Body of pancreas (tissue), 4 donors: ENCODE data around the gene RFFL. TPM values are rescaled to one million over a fixed set of nuclear protein-coding genes. Genes with fewer than 3 reads are reported as not detected.

Source experiments
- ATAC-seq: fragments of 150-250 bp; one replicate; pipeline ENCODE4 v1.9.1; 2016
- DNase-seq, 4 donors: peaks; one replicate each; pipeline ENCODE4 v3.0.0-alpha.2; 2019
- H3K27ac ChIP-seq, 4 donors: fragments of 200-600 bp; sonication (generic); 1 replicate in 3 of 4; 2 replicates in 1 of 4; pipeline versions ENCODE4 v1.5.1 to v1.6.1; 2016 to 2019; ENCODE audit warnings: mild to moderate bottlenecking in 1 of 4, mixed read lengths in 1 of 4, moderate library complexity in 1 of 4
- H3K27me3 ChIP-seq, 2 donors: fragments of 200-600 bp; sonication (generic); one replicate each; pipeline ENCODE4 v1.6.0; 2016; ENCODE audit warnings: mild to moderate bottlenecking in 1 of 2
- H3K36me3 ChIP-seq, 2 donors: fragments of 200-600 bp; sonication (generic); replicated peaks in 1 of 2; 2 replicates each; pipeline ENCODE4 v1.5.1; 2016; ENCODE audit warnings: low read depth in 2 of 2; ENCODE audit not compliant: insufficient read depth in 1 of 2
- H3K4me1 ChIP-seq: fragments of 200-600 bp; sonication (generic); one replicate; pipeline ENCODE4 v1.6.0; 2016
- H3K4me3 ChIP-seq, 2 donors: fragments of 200-600 bp; sonication (generic); 1 replicate in 1 of 2; 2 replicates in 1 of 2; pipeline ENCODE4 v1.5.1; 2016 to 2019
- H3K9me3 ChIP-seq, 3 donors: fragments of 200-600 bp; sonication (generic); 1 replicate in 2 of 3; 2 replicates in 1 of 3; pipeline ENCODE4 v1.5.1; 2016
- POLR2A ChIP-seq, 3 donors: fragments of 450-650 bp; IDR thresholded peaks; one replicate each; pipeline ENCODE4 v1.6.1; 2016; ENCODE audit warnings: antibody characterized with exemption in 3 of 3, mild to moderate bottlenecking in 2 of 3
- WGBS, 2 donors: methylation state at CpG; one replicate each; pipeline ENCODE4 v1.1.5; 2017; 5-methylcytosine and 5-hydroxymethylcytosine counted together
- intact Hi-C: fragments of 100-400 bp; cut with DNase I; formaldehyde crosslinking; loops from one replicate; pipeline ENCODE4 v1.15.1; 2023
- small RNA-seq: library from RNA; depleted of rRNA; stranded (forward); fragments of <200 nt; gene quantifications from one replicate; pipeline ENCODE3, GENCODE V24; 2016
- total RNA-seq, 2 donors: library from RNA; depleted of rRNA; stranded (reverse); fragments of >200 nt; gene quantifications; one replicate each; pipeline ENCODE4 v1.1.0, GENCODE V29; 2016
- TF ChIP-seq, protein P1 (sequence below), 7 experiments: fragments of 450-650 bp in 4 of 7; fragments of 200-600 bp in 3 of 7; sonication (generic) in 3 of 7; IDR thresholded peaks; one replicate each; pipeline ENCODE4 v1.5.1; 2016 to 2019; ENCODE audit warnings: antibody characterized with exemption in 7 of 7

Gene RFFL
- total RNA-seq, 2 donors from 2014 or later = 11.9 to 17.8 TPM

DNA sequence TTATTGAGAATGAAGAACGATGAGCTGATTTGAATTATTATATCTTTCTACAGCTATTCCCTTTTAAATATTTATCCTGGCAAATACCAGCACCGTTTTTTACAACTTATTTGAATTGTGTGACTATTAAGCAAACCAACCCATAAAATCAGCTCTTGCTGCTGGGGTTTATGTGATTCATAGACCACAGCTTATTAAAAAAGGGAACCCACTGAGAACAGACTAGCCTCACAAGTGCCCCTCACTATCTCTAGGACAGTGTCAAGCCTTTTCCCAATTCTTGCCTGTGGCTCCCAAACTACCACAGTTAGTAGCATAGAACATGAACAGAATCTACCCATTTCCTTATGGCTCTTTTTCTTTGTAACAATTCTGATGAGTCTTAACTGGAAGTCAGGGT, 89.3 kb downstream of the RFFL start:
- Histone ChIP-seq H3K27me3 (no peaks in the 10 kb centered on the region), H3K27ac (no peak overlapping the region), H3K4me1 (no peaks in the 10 kb centered on the region), H3K36me3 (no peaks in the 10 kb centered on the region), H3K9me3 (no peaks in the 10 kb centered on the region), H3K4me3 (no peak overlapping the region)
- no peak for TF ChIP-seq POLR2A (IDR thresholded peaks at IDR 0.05)
- TF ChIP-seq, protein P1, sequence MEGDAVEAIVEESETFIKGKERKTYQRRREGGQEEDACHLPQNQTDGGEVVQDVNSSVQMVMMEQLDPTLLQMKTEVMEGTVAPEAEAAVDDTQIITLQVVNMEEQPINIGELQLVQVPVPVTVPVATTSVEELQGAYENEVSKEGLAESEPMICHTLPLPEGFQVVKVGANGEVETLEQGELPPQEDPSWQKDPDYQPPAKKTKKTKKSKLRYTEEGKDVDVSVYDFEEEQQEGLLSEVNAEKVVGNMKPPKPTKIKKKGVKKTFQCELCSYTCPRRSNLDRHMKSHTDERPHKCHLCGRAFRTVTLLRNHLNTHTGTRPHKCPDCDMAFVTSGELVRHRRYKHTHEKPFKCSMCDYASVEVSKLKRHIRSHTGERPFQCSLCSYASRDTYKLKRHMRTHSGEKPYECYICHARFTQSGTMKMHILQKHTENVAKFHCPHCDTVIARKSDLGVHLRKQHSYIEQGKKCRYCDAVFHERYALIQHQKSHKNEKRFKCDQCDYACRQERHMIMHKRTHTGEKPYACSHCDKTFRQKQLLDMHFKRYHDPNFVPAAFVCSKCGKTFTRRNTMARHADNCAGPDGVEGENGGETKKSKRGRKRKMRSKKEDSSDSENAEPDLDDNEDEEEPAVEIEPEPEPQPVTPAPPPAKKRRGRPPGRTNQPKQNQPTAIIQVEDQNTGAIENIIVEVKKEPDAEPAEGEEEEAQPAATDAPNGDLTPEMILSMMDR (IDR thresholded peaks at IDR 0.05) = no peak
- 25 to 45% methylated on average over 2 of the region's 2 CpGs for WGBS, 2 donors
- ATAC-seq (no peak), DNase-seq (no peak)
- intact Hi-C loops = no loop called here

DNA sequence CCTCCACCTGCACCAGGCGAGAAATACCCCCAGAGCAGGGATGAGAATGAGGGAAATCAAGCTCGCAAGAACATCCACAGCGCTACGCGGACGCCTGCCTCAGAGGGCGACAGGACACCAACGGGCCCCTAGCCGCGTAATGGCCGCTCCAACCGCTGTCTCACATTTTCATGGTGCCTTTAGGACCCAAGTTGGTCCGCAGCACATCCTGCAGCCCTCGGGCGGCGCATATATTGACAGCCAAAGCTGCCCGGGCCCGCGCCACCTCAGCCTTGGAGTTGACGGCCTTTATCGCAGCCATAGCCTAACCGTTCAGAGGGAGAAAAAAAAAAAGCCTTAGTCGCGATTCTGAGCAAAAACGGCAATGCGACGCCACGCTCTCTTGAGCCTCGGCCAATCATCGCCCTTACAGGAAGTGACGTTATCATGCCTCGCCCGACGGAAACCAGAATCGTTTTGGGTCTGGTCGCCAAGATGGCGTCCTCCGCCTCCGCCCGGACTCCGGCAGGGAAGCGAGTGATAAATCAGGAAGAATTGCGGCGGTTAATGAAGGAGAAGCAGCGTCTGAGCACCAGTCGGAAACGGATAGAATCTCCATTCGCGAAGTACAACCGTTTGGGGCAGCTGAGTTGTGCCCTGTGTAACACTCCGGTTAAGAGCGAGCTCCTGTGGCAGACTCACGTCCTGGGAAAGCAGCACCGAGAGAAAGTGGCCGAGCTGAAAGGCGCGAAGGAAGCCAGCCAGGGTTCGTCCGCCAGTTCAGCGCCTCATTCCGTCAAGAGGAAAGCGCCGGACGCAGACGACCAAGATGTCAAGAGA, 102.2 kb downstream of the RFFL start, which contains the start of the genes CCT6B and ZNF830:
Gene CCT6B (minus strand): TSS at position 368 of the 819 bp plus-strand sequence. CDS start 67 bp downstream, at position 301.
Gene ZNF830 (plus strand): TSS at position 448 of the 819 bp plus-strand sequence. CDS start 27 bp downstream, at position 475.
- intact Hi-C loops = no loop called here
- ATAC-seq (peak; percentile 99), DNase-seq (peak; percentile 91 to 96 (median 94))
- TF ChIP-seq, protein P1 (IDR thresholded peaks at IDR 0.05) = peak in 1 of 7 experiments; percentile 15
- TF ChIP-seq POLR2A (IDR thresholded peaks at IDR 0.05) = peak; percentile 50 to 88 (median 83)
- peaks cover 23% of the 10 kb centered on the region for H3K4me1 ChIP-seq
- no peaks in the 10 kb centered on the region for H3K9me3 ChIP-seq
- H3K27ac ChIP-seq = peak within 1 kb of the TSS; percentile 76 to 96 (median 90)
- H3K4me3 ChIP-seq = peak within 1 kb of the TSS; percentile 74 to 99
- H3K27me3 ChIP-seq = no peaks in the 10 kb centered on the region
- H3K36me3 ChIP-seq = peaks cover 0 to 3% of the 10 kb centered on the region in 2 donors
- 1% methylated on average over 22 to 65 of the region's 65 CpGs for WGBS, 2 donors

DNA sequence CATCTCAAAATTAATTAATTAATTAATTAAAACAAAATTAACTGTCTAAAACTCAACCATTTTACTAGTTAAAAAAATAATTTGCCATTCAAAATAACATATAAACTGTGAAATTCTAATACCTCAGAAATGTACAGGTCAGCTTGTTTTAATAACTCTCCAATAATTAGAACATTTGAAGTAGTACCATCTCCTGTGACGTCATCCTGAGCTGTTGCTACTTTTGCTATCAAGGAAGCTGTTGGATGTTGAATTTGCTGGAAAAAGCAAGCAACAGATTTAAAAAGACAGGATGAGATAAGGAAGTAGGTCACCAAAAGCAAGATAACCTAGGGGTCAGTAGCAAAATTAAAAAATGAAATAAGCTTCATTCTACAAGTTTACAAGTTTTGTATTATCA, 105.1 kb downstream of the RFFL start:
- H3K36me3 ChIP-seq = no peaks in the 10 kb centered on the region
- intact Hi-C loops = no loop called here
- H3K27me3 ChIP-seq = no peaks in the 10 kb centered on the region
- H3K9me3 ChIP-seq = no peaks in the 10 kb centered on the region
- TF ChIP-seq POLR2A (IDR thresholded peaks at IDR 0.05) = no peak
- TF ChIP-seq, protein P1 (IDR thresholded peaks at IDR 0.05) = no peak
- WGBS, 2 donors = 63 to 66% methylated on average over 1 of the region's 1 CpG
- no peak for DNase-seq
- no peak overlapping the region for H3K27ac ChIP-seq
- H3K4me1 ChIP-seq = peaks cover 19% of the 10 kb centered on the region
- H3K4me3 ChIP-seq = no peak overlapping the region
- ATAC-seq = no peak

Small RNA genes within 50 kb of the gene (small RNA-seq; reads per million reads assigned to genes)
- gene AC004223.1 (not detected), gene RNU6-840P (not detected)

Other genes with a start within 250 kb of the RFFL start
- 1 to 10 TPM in 1 of 2 donors, under 1 TPM in 1; 0.66 to 1.8 TPM for gene CCT6B, start 102.2 kb downstream of the RFFL start, total RNA-seq
- 1 to 10 TPM; 5.9 to 6.5 TPM for gene ZNF830, start 102.2 kb downstream of the RFFL start, total RNA-seq
- gene LIG3, start 83.2 kb downstream of the RFFL start, total RNA-seq = 10 to 100 TPM; 19.2 to 28.7 TPM
- 10 to 100 TPM in 1 of 2 donors, 1 to 10 TPM in 1; 3.4 to 16.2 TPM for gene RAD51D, start 56.2 kb upstream of the RFFL start, total RNA-seq
- gene FNDC8, start 57.9 kb upstream of the RFFL start, total RNA-seq = not detected
- gene NLE1, start 78.6 kb upstream of the RFFL start, total RNA-seq = 10 to 100 TPM; 12.9 to 17.9 TPM
- gene UNC45B, start 84.1 kb upstream of the RFFL start, total RNA-seq = not detected
- gene SLC35G3, start 130.7 kb upstream of the RFFL start, total RNA-seq = not detected
- gene SLFN5, start 179.4 kb upstream of the RFFL start, total RNA-seq = 1 to 10 TPM; 7.8 to 8.9 TPM